Hepatocyte (in vitro differentiated cells): Measurements from ENCODE around the gene MFAP3L.

Source experiments
- CTCF ChIP-seq: fragments of 200-600 bp; sonication (generic); IDR thresholded peaks from 2 replicates; pipeline ENCODE4 v1.5.1; 2016; ENCODE audit warnings: antibody characterized with exemption, mild to moderate bottlenecking; ENCODE audit not compliant: poor library complexity
- EZH2 ChIP-seq: fragments of 200-600 bp; sonication (generic); IDR thresholded peaks from 2 replicates; pipeline ENCODE4 v1.6.1; 2016; ENCODE audit warnings: antibody characterized with exemption, mild to moderate bottlenecking, borderline replicate concordance
- EZH2phosphoT487 ChIP-seq: fragments of 200-600 bp; sonication (generic); IDR thresholded peaks from one replicate; pipeline ENCODE4 v1.6.1; 2018; ENCODE audit warnings: antibody characterized with exemption, mild to moderate bottlenecking, low read depth, moderate library complexity; ENCODE audit not compliant: unreplicated experiment, severe bottlenecking

DNA sequence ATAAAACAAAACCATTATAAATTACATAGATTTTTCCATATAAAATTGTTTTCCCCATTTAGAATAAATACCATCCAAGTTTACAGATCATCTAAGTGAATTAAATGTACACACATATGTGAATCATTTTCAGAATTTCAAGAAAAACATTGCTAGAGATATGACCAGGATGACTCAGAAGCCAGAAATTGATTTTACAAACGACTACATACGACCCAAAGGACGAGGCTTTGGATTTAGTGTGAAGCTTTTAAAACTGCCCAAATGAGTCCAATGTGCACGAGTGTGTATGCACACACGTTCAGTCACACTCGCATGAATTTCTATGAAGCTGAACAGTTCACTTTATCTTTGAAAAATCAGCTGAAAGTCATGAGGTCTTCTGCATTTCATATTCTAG, 37.9 kb downstream of the MFAP3L start:
- no peak for TF ChIP-seq CTCF
- no peak for TF ChIP-seq EZH2phosphoT487
- TF ChIP-seq EZH2, result no peak
